H9 (cell line): ENCODE results near the gene COL23A1. TPM values are rescaled to one million over a fixed set of nuclear protein-coding genes. Genes with fewer than 3 reads are reported as not detected.
A peak's percentile ranks its signal among the peaks of the same experiment; 100 is the strongest.

ENCODE experiments used
- DNase-seq: peaks from one replicate; pipeline ENCODE4 v3.0.0-alpha.2; 2017
- H2AFZ ChIP-seq: one replicate; pipeline ENCODE4 v1.6.1; 2013; ENCODE audit warnings: mild to moderate bottlenecking, low read length, control low read depth, moderate library complexity
- H2AK5ac ChIP-seq: 2 replicates; pipeline ENCODE4 v1.6.1; 2013; ENCODE audit warnings: low read length, control low read depth, mixed read lengths; ENCODE audit not compliant: insufficient read length
- H2BK120ac ChIP-seq: one replicate; pipeline ENCODE4 v1.6.1; 2013; ENCODE audit warnings: low read depth, mild to moderate bottlenecking, low read length, control low read depth, inconsistent platforms; ENCODE audit not compliant: poor library complexity, severe bottlenecking
- H2BK12ac ChIP-seq: 2 replicates; pipeline ENCODE4 v1.6.1; 2013; ENCODE audit warnings: low read length, control low read depth, mixed read lengths, low read depth; ENCODE audit not compliant: insufficient read length
- H2BK15ac ChIP-seq: 2 replicates; pipeline ENCODE4 v1.6.1; 2013; ENCODE audit warnings: low read depth, low read length, control low read depth
- H2BK20ac ChIP-seq: one replicate; pipeline ENCODE4 v1.6.1; 2013; ENCODE audit warnings: low read depth, mild to moderate bottlenecking, low read length, control low read depth, inconsistent platforms; ENCODE audit not compliant: poor library complexity, severe bottlenecking
- H2BK5ac ChIP-seq: 2 replicates; pipeline ENCODE4 v1.6.1; 2013; ENCODE audit warnings: low read length, control low read depth, mixed read lengths; ENCODE audit not compliant: insufficient read length
- H3K14ac ChIP-seq: 2 replicates; pipeline ENCODE4 v1.6.1; 2013; ENCODE audit warnings: low read length, control low read depth; ENCODE audit not compliant: insufficient read depth
- H3K18ac ChIP-seq: 2 replicates; pipeline ENCODE4 v1.6.1; 2013; ENCODE audit warnings: low read depth, mild to moderate bottlenecking, mixed read lengths, low read length, control low read depth; ENCODE audit not compliant: insufficient read length
- H3K23ac ChIP-seq: 2 replicates; pipeline ENCODE4 v1.6.1; 2013; ENCODE audit warnings: low read length, control low read depth, mixed read lengths, low read depth; ENCODE audit not compliant: insufficient read length
- H3K23me2 ChIP-seq: 2 replicates; pipeline ENCODE4 v1.6.1; 2013; ENCODE audit warnings: low read depth, mild to moderate bottlenecking, mixed read lengths, low read length, control low read depth; ENCODE audit not compliant: insufficient read length, poor library complexity, severe bottlenecking
- H3K27ac ChIP-seq: 2 replicates; pipeline ENCODE4 v1.5.1; 2013; ENCODE audit warnings: low read length, control low read depth, mixed read lengths, low read depth; ENCODE audit not compliant: insufficient read length
- H3K27me3 ChIP-seq: 2 replicates; pipeline ENCODE4 v1.6.1; 2013; ENCODE audit warnings: low read length, control low read depth, inconsistent platforms; ENCODE audit not compliant: insufficient read depth
- H3K4ac ChIP-seq: 2 replicates; pipeline ENCODE4 v1.6.1; 2013; ENCODE audit warnings: low read depth, mild to moderate bottlenecking, control low read depth, inconsistent platforms, low read length, moderate library complexity
- H3K4me1 ChIP-seq: 2 replicates; pipeline ENCODE4 v1.6.1; 2013; ENCODE audit warnings: low read length, control low read depth, inconsistent platforms; ENCODE audit not compliant: insufficient read depth
- H3K4me2 ChIP-seq: 2 replicates; pipeline ENCODE4 v1.6.1; 2013; ENCODE audit warnings: low read length, control low read depth, mixed read lengths; ENCODE audit not compliant: insufficient read length, insufficient read depth
- H3K56ac ChIP-seq: 2 replicates; pipeline ENCODE4 v1.6.1; 2013; ENCODE audit warnings: low read depth, mild to moderate bottlenecking, mixed read lengths, low read length, control low read depth; ENCODE audit not compliant: insufficient read length
- H3K79me1 ChIP-seq: 2 replicates; pipeline ENCODE4 v1.6.1; 2013; ENCODE audit warnings: low read depth, mild to moderate bottlenecking, moderate library complexity, low read length, control low read depth, inconsistent platforms; ENCODE audit not compliant: insufficient read depth, poor library complexity, severe bottlenecking
- H3K79me2 ChIP-seq: 2 replicates; pipeline ENCODE4 v1.6.1; 2013; ENCODE audit warnings: low read length, control low read depth, inconsistent platforms; ENCODE audit not compliant: insufficient read depth
- H3K9ac ChIP-seq: 2 replicates; pipeline ENCODE4 v1.6.1; 2013; ENCODE audit warnings: low read length, control low read depth, mixed read lengths; ENCODE audit not compliant: insufficient read length; ENCODE audit errors: extremely low read depth
- H3K9me3 ChIP-seq: one replicate; pipeline ENCODE4 v1.6.1; 2013; ENCODE audit warnings: low read depth, low read length, inconsistent platforms; ENCODE audit not compliant: control insufficient read depth
- H3T11ph ChIP-seq: one replicate; pipeline ENCODE4 v1.6.1; 2013; ENCODE audit warnings: mild to moderate bottlenecking, low read length, control low read depth, inconsistent platforms
- H4K20me1 ChIP-seq: one replicate; pipeline ENCODE4 v1.6.1; 2013; ENCODE audit not compliant: control insufficient read depth, insufficient read length, insufficient read depth
- H4K5ac ChIP-seq: 2 replicates; pipeline ENCODE4 v1.6.1; 2013; ENCODE audit warnings: low read depth, mild to moderate bottlenecking, mixed read lengths, low read length, control low read depth; ENCODE audit not compliant: insufficient read length
- H4K8ac ChIP-seq: replicated peaks from 2 replicates; pipeline ENCODE4 v1.6.1; 2013; ENCODE audit warnings: low read length, control low read depth, mixed read lengths, low read depth; ENCODE audit not compliant: insufficient read length
- H4K91ac ChIP-seq: 2 replicates; pipeline ENCODE4 v1.6.1; 2013; ENCODE audit warnings: low read depth, mild to moderate bottlenecking, moderate library complexity, mixed read lengths, low read length, control low read depth; ENCODE audit not compliant: insufficient read length
- H3K27ac Mint-ChIP-seq, 3 experiments: 2 replicates in 2 of 3; 3 replicates in 1 of 3; pipeline ENCODE4 v1.8.0; 2020 to 2021; ENCODE audit warnings: mixed read lengths in 3 of 3, mild to moderate bottlenecking in 1 of 3, moderate library complexity in 1 of 3
- H3K27me3 Mint-ChIP-seq: 2 replicates; pipeline ENCODE4 v1.8.0; 2021; ENCODE audit warnings: low read depth, mild to moderate bottlenecking, moderate library complexity, mixed read lengths
- H3K36me3 Mint-ChIP-seq, 3 experiments: 2 replicates in 2 of 3; 3 replicates in 1 of 3; pipeline ENCODE4 v1.8.0; 2020 to 2021; ENCODE audit warnings: low read depth in 3 of 3, mixed read lengths in 3 of 3; ENCODE audit not compliant: insufficient read depth in 1 of 3
- H3K4me1 Mint-ChIP-seq, 2 experiments: 2 replicates each; pipeline ENCODE4 v1.8.0; 2020; ENCODE audit warnings: mixed read lengths in 2 of 2
- H3K4me3 Mint-ChIP-seq, 2 experiments: 2 replicates in 1 of 2; 3 replicates in 1 of 2; pipeline ENCODE4 v1.8.0; 2020 to 2021; ENCODE audit warnings: mild to moderate bottlenecking in 2 of 2, mixed read lengths in 2 of 2, moderate library complexity in 1 of 2
- H3K9me3 Mint-ChIP-seq, 2 experiments: 2 replicates in 1 of 2; 3 replicates in 1 of 2; pipeline ENCODE4 v1.8.0; 2020; ENCODE audit warnings: mild to moderate bottlenecking in 2 of 2, mixed read lengths in 2 of 2, moderate library complexity in 1 of 2
- CTCF ChIP-seq: fragments of 200-600 bp; sonication (generic); conservative IDR thresholded peaks from 3 replicates; pipeline ENCODE4 v1.8.0; 2021; ENCODE audit warnings: antibody characterized with exemption, mild to moderate bottlenecking
- WGBS: extraction: QIAGEN DNeasy Blood & Tissue Kit; methylation state at CpG from one replicate; pipeline ENCODE4 v1.1.7; 2013; ENCODE audit warnings: missing lambda C conversion rate, low lambda C conversion rate, mixed read lengths; ENCODE audit not compliant: insufficient read length; ENCODE audit errors: extremely low coverage; 5-methylcytosine and 5-hydroxymethylcytosine counted together
- total RNA-seq: library from RNA; stranded (reverse); gene quantifications from 2 replicates; pipeline ENCODE4 v1.2.1, GENCODE V29; 2021

COL23A1 gene
- total RNA-seq, 1 experiment from 2014 or later, result 2.6 TPM

- no peak overlapping the region for H2BK20ac ChIP-seq
- H2BK5ac ChIP-seq, result no peak overlapping the region
- H2BK15ac ChIP-seq, result no peak overlapping the region
- H3K23me2 ChIP-seq, result no peaks in the 10 kb centered on the region
- no peak overlapping the region for H4K8ac ChIP-seq
- no peak overlapping the region for H3K9ac ChIP-seq
- H4K91ac ChIP-seq, result no peak overlapping the region
- Mint-ChIP-seq H3K4me3 (no peak overlapping the region), H3K9me3 (no peaks in the 10 kb centered on the region; a peak in 1 of 5 replicates), H3K4me1 (peaks cover 7 to 38% of the 10 kb centered on the region in 2 experiments), H3K36me3 (peaks cover 0 to 3% (median 0%) of the 10 kb centered on the region in 3 experiments; a peak in 2 of 7 replicates), H3K27me3 (no peaks in the 10 kb centered on the region), H3K27ac (peak overlapping the region in 1 of 3 experiments; percentile 27; a peak in 2 of 7 replicates)
- no peak overlapping the region for H3K4ac ChIP-seq
- H3K79me2 ChIP-seq, result no peaks in the 10 kb centered on the region
- no peak overlapping the region for H2BK12ac ChIP-seq
- no peaks in the 10 kb centered on the region for H3K9me3 ChIP-seq
- H2AK5ac ChIP-seq, result no peak overlapping the region
- no peak overlapping the region for H3K4me2 ChIP-seq
- H3K18ac ChIP-seq, result no peak overlapping the region
- no peaks in the 10 kb centered on the region for H3K4me1 ChIP-seq
- no peak overlapping the region for H3K23ac ChIP-seq
- H3K56ac ChIP-seq, result no peak overlapping the region
- H3K79me1 ChIP-seq, result no peaks in the 10 kb centered on the region
- no peak for DNase-seq
- H4K5ac ChIP-seq, result no peak overlapping the region
- H2BK120ac ChIP-seq, result no peak overlapping the region
- no CpG with 5 or more reads among the region's 18 CpGs for WGBS
- H3T11ph ChIP-seq, result no peak overlapping the region
- no peaks in the 10 kb centered on the region for H4K20me1 ChIP-seq
- H3K14ac ChIP-seq, result no peak overlapping the region; the same call in 1 of the 2 replicates
- no peaks in the 10 kb centered on the region for H3K27me3 ChIP-seq
- H3K27ac ChIP-seq, result no peak overlapping the region
- no peak for TF ChIP-seq CTCF
- H2AFZ ChIP-seq, result no peak overlapping the region
Measured at GRCh38 chr5:178469975-178470759, 120.0 kb downstream of the COL23A1 start.
